IMR-90 (cell line): ENCODE results near the gene CAVIN2. TPM values are rescaled to one million over a fixed set of nuclear protein-coding genes. Genes with fewer than 3 reads are reported as not detected.

ENCODE experiments used
- ATAC-seq: fragments of 200-7000 bp; cut with Tn5 transposase; 2 replicates; pipeline ENCODE4 v1.9.1; 2020; ENCODE audit warnings: low read depth, mild to moderate bottlenecking, moderate library complexity
- BruUV-seq: library from RNA; stranded (reverse); fragments of 400-500 nt; replicated peaks from 2 replicates; lab custom pipeline; 2021; lab: Mats Ljungman, UMichigan
- CTCF ChIA-PET: fragments of 300-600 bp; formaldehyde crosslinking; extraction: SDS; loops from one replicate; lab custom pipeline; 2021; ENCODE audit warnings: antibody characterized with exemption; lab: Yijun Ruan, JAX
- POLR2A ChIA-PET: fragments of 300-600 bp; sonication (Branson Sonifier 250); formaldehyde crosslinking; loops from one replicate; lab custom pipeline; 2022; ENCODE audit warnings: antibody characterized with exemption; ENCODE audit not compliant: unreplicated experiment; lab: Charles Lee
- DNase-seq: peaks from one replicate; pipeline ENCODE4 v3.0.0; 2013
- H2AFZ ChIP-seq: replicated peaks from 2 replicates; pipeline ENCODE3; 2013; ENCODE audit warnings: low read length, mild to moderate bottlenecking; ENCODE audit not compliant: poor library complexity
- H2AK5ac ChIP-seq: 2 replicates; pipeline ENCODE4 v1.6.1; 2013; ENCODE audit warnings: low read depth, low read length, inconsistent platforms
- H2AK9ac ChIP-seq: replicated peaks from 2 replicates; pipeline ENCODE3; 2013; ENCODE audit warnings: mild to moderate bottlenecking, low read depth, low read length, moderate library complexity; ENCODE audit not compliant: poor library complexity
- H2BK120ac ChIP-seq: 2 replicates; pipeline ENCODE4 v1.6.1; 2013; ENCODE audit warnings: low read depth, low read length, inconsistent platforms
- H2BK15ac ChIP-seq: 3 replicates; pipeline ENCODE4 v1.6.1; 2013; ENCODE audit warnings: low read depth, low read length, inconsistent platforms
- H2BK20ac ChIP-seq: 2 replicates; pipeline ENCODE4 v1.6.1; 2013; ENCODE audit warnings: low read depth, mild to moderate bottlenecking, inconsistent platforms, low read length, moderate library complexity
- H2BK5ac ChIP-seq: 2 replicates; pipeline ENCODE4 v1.6.1; 2013; ENCODE audit warnings: mild to moderate bottlenecking, low read depth, low read length, inconsistent platforms; ENCODE audit not compliant: poor library complexity, severe bottlenecking
- H3K14ac ChIP-seq: replicated peaks from 2 replicates; pipeline ENCODE4 v1.6.1; 2013; ENCODE audit warnings: low read depth, low read length, inconsistent platforms
- H3K18ac ChIP-seq: 2 replicates; pipeline ENCODE4 v1.6.1; 2013; ENCODE audit warnings: low read depth, low read length, control low read depth
- H3K23ac ChIP-seq: 2 replicates; pipeline ENCODE4 v1.6.1; 2013; ENCODE audit warnings: low read depth, low read length, inconsistent platforms
- H3K27ac ChIP-seq: 2 replicates; pipeline ENCODE4 v1.5.1; 2013; ENCODE audit warnings: mild to moderate bottlenecking, control low read depth, low read length; ENCODE audit not compliant: insufficient read depth
- H3K27me3 ChIP-seq: 2 replicates; pipeline ENCODE4 v1.6.1; 2013; ENCODE audit warnings: low read length; ENCODE audit not compliant: control insufficient read depth, insufficient read depth
- H3K36me3 ChIP-seq: 2 replicates; pipeline ENCODE4 v1.6.1; 2013; ENCODE audit warnings: low read length, mixed read lengths; ENCODE audit not compliant: control insufficient read depth, insufficient read depth
- H3K4ac ChIP-seq: 2 replicates; pipeline ENCODE4 v1.6.1; 2013; ENCODE audit warnings: low read depth, low read length, inconsistent platforms
- H3K4me1 ChIP-seq: 2 replicates; pipeline ENCODE4 v1.6.1; 2013; ENCODE audit warnings: low read length, mixed read lengths; ENCODE audit not compliant: control insufficient read depth, insufficient read depth
- H3K4me2 ChIP-seq: 2 replicates; pipeline ENCODE4 v1.6.1; 2013; ENCODE audit warnings: low read depth, mild to moderate bottlenecking, control low read depth, low read length, moderate library complexity
- H3K4me3 ChIP-seq: 2 replicates; pipeline ENCODE4 v1.5.1; 2013; ENCODE audit warnings: low read depth, mild to moderate bottlenecking, control low read depth, low read length, moderate library complexity; ENCODE audit not compliant: insufficient read depth
- H3K56ac ChIP-seq: 2 replicates; pipeline ENCODE4 v1.6.1; 2013; ENCODE audit warnings: low read length, inconsistent platforms; ENCODE audit not compliant: insufficient read depth; ENCODE audit errors: extremely low read depth
- H3K79me1 ChIP-seq, 2 experiments: 2 replicates each; pipeline ENCODE4 v1.6.1; 2013; ENCODE audit warnings: low read length in 2 of 2, inconsistent platforms in 1 of 2, low read depth in 1 of 2
- H3K9ac ChIP-seq: 2 replicates; pipeline ENCODE4 v1.6.1; 2013; ENCODE audit warnings: low read depth, low read length, control low read depth
- H3K9me1 ChIP-seq: 2 replicates; pipeline ENCODE4 v1.6.1; 2013; ENCODE audit warnings: low read length, inconsistent platforms; ENCODE audit not compliant: insufficient read depth
- H3K9me3 ChIP-seq: 2 replicates; pipeline ENCODE4 v1.6.1; 2013; ENCODE audit warnings: low read length; ENCODE audit not compliant: control insufficient read depth, insufficient read depth
- H4K20me1 ChIP-seq: 2 replicates; pipeline ENCODE4 v1.6.1; 2013; ENCODE audit warnings: low read length, inconsistent platforms; ENCODE audit not compliant: insufficient read depth
- H4K5ac ChIP-seq: 2 replicates; pipeline ENCODE4 v1.6.1; 2013; ENCODE audit warnings: mild to moderate bottlenecking, low read depth, low read length, control low read depth
- H4K8ac ChIP-seq, 2 experiments: 2 replicates each; pipeline ENCODE4 v1.6.1; 2013; ENCODE audit warnings: low read depth in 2 of 2, low read length in 2 of 2, control low read depth in 1 of 2, inconsistent platforms in 1 of 2
- H4K91ac ChIP-seq: 2 replicates; pipeline ENCODE4 v1.6.1; 2013; ENCODE audit warnings: low read depth, low read length, inconsistent platforms; ENCODE audit not compliant: insufficient read depth
- BHLHE40 ChIP-seq: fragments of 150-350 bp; IDR thresholded peaks from 2 replicates; pipeline ENCODE4 v1.6.1; 2016; ENCODE audit warnings: mild to moderate bottlenecking, low read depth, low read length
- CEBPB ChIP-seq: IDR thresholded peaks from 2 replicates; pipeline ENCODE4 v1.6.1; 2012; ENCODE audit warnings: low read depth, low read length, improper control_type of control experiment
- CHD1 ChIP-seq: IDR thresholded peaks from 2 replicates; pipeline ENCODE4 v1.6.1; 2012; ENCODE audit warnings: low read depth, low read length, improper control_type of control experiment
- ELK1 ChIP-seq: fragments of 150-350 bp; IDR thresholded peaks from 2 replicates; pipeline ENCODE4 v1.6.1; 2016; ENCODE audit warnings: low read depth, mild to moderate bottlenecking, low read length, moderate library complexity, borderline replicate concordance
- FOS ChIP-seq: fragments of 150-350 bp; IDR thresholded peaks from 2 replicates; pipeline ENCODE4 v1.6.1; 2016; ENCODE audit warnings: low read depth, low read length
- MAFK ChIP-seq: IDR thresholded peaks from 2 replicates; pipeline ENCODE4 v1.6.1; 2012; ENCODE audit warnings: low read depth, low read length, improper control_type of control experiment
- MAZ ChIP-seq: IDR thresholded peaks from 2 replicates; pipeline ENCODE4 v1.6.1; 2012; ENCODE audit warnings: low read depth, mild to moderate bottlenecking, low read length, improper control_type of control experiment, moderate library complexity, borderline replicate concordance
- MXI1 ChIP-seq: IDR thresholded peaks from 2 replicates; pipeline ENCODE4 v1.6.1; 2012; ENCODE audit warnings: low read depth, mild to moderate bottlenecking, low read length, moderate library complexity, borderline replicate concordance
- NFE2L2 ChIP-seq: fragments of 150-350 bp; IDR thresholded peaks from 2 replicates; pipeline ENCODE4 v1.6.1; 2016; ENCODE audit warnings: low read depth, mild to moderate bottlenecking, low read length
- POLR2A ChIP-seq: IDR thresholded peaks from 2 replicates; pipeline ENCODE4 v1.6.1; 2012; ENCODE audit warnings: mild to moderate bottlenecking, low read depth, low read length
- RAD21 ChIP-seq: IDR thresholded peaks from 2 replicates; pipeline ENCODE4 v1.6.1; 2012; ENCODE audit warnings: low read length, improper control_type of control experiment
- RCOR1 ChIP-seq: IDR thresholded peaks from 2 replicates; pipeline ENCODE4 v1.6.1; 2012; ENCODE audit warnings: mild to moderate bottlenecking, low read length, improper control_type of control experiment; ENCODE audit not compliant: insufficient replicate concordance
- RFX5 ChIP-seq: IDR thresholded peaks from 2 replicates; pipeline ENCODE4 v1.8.0; 2012; ENCODE audit warnings: low read depth, mild to moderate bottlenecking, low read length, moderate library complexity
- SMC3 ChIP-seq: fragments of 150-350 bp; IDR thresholded peaks from 2 replicates; pipeline ENCODE4 v1.6.1; 2016; ENCODE audit warnings: low read depth, mild to moderate bottlenecking, antibody characterized with exemption, low read length, moderate library complexity
- WGBS, 2 experiments: methylation state at CpG; one replicate each; pipeline versions ENCODE4 v1.1.5 to v1.1.7; 2013; ENCODE audit warnings: missing lambda C conversion rate in 2 of 2; ENCODE audit not compliant: insufficient read length in 1 of 2; ENCODE audit errors: extremely low coverage in 2 of 2; 5-methylcytosine and 5-hydroxymethylcytosine counted together
- dilution Hi-C: fragments of 300-500 bp; cut with HindIII; formaldehyde crosslinking; loops from one replicate; pipeline ENCODE4 v1.14.3; 2018; ENCODE audit warnings: low sequenced_read_pairs; ENCODE audit not compliant: unreplicated experiment
- in situ Hi-C: fragments of 300-500 bp; cut with MboI; formaldehyde crosslinking; loops from 3 replicates; pipeline ENCODE4 v1.14.3; 2019; ENCODE audit warnings: low sequenced_read_pairs, inconsistent platforms, mixed read lengths
- intact Hi-C: fragments of 100-400 bp; cut with micrococcal nuclease; formaldehyde crosslinking; loops from 2 replicates; pipeline ENCODE4 v1.10.0; 2022
- polyA plus RNA-seq, 3 experiments: library from polyadenylated mRNA; depleted of rRNA; stranded (reverse); fragments of >200 nt; gene quantifications; 2 replicates each; pipeline ENCODE4 v1.2.3, GENCODE V29; 2012; ENCODE audit warnings: low replicate concordance in 1 of 3
- total RNA-seq: library from RNA; depleted of rRNA; stranded (reverse); fragments of >200 nt; gene quantifications from 2 replicates; pipeline ENCODE4 v1.2.3, GENCODE V29; 2012
- TF ChIP-seq, protein P1 (sequence below): fragments of 150-350 bp; IDR thresholded peaks from 2 replicates; pipeline ENCODE4 v1.6.1; 2017; ENCODE audit warnings: mild to moderate bottlenecking, antibody characterized with exemption, low read length, low read depth
- TF ChIP-seq, protein P2 (sequence below): conservative IDR thresholded peaks from 2 replicates; pipeline ENCODE4 v1.5.1; 2012; ENCODE audit warnings: mild to moderate bottlenecking, low read depth, low read length, improper control_type of control experiment

The CAVIN2 gene
- total and polyA plus RNA-seq, 2 of the 4 experiments (the other 2 are of a cell fraction) = 7.7 to 11.5 TPM

DNA sequence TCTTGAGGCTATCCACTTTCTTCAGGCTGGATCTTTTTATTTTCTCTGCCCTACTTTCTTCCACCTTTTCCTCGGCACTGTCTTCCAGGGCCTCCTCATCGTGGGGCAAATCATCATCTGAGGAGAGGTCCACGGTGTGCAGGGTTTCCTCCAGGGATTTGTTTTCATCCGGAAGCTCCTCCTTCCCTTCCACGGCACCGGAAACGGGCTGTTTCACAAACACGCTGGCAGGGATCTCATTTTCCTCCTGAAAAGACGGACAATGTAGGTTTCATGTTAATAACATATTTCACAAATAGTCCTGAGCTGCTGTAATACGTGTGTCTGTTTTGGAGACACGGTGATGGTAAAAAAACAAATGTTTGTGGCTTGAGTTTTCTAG lies 10.4 kb downstream of the CAVIN2 start:
- 92% methylated on average over 5 of the region's 11 CpGs; no CpG with 5 or more reads in 1 of the 2 experiments for WGBS, 2 experiments
- H2AFZ ChIP-seq = no peak overlapping the region

More for the DNA sequence above, 10.4 kb downstream of the CAVIN2 start:
- intact Hi-C loops (no loop called here), dilution Hi-C loops (no loop called here), in situ Hi-C loops (no loop called here)
- Histone ChIP-seq H3K79me1 (peaks cover 7 to 27% of the 10 kb centered on the region in 2 experiments; a peak in 3 of 4 replicates), H3K23ac (no peak overlapping the region), H4K91ac (no peak overlapping the region), H3K9me3 (no peaks in the 10 kb centered on the region), H3K4ac (no peak overlapping the region), H3K9ac (no peak overlapping the region), H3K4me3 (no peak overlapping the region), H4K20me1 (no peaks in the 10 kb centered on the region), H2BK120ac (no peak overlapping the region; the same call in 1 of the 2 replicates), H2BK15ac (no peak overlapping the region), H2BK20ac (no peak overlapping the region; the same call in 1 of the 2 replicates), H2AK5ac (no peak overlapping the region), H2BK5ac (no peak overlapping the region), H3K9me1 (0 out of 2 replicates have a peak, but pooled peaks cover 7% of the 10 kb centered on the region), H3K4me1 (peaks cover 9% of the 10 kb centered on the region), H3K27me3 (no peaks in the 10 kb centered on the region), H2AK9ac (no peak overlapping the region), H3K27ac (no peak overlapping the region), H3K36me3 (peaks cover 8% of the 10 kb centered on the region), H3K56ac (no peak overlapping the region), H3K14ac (no peak overlapping the region), H3K18ac (no peak overlapping the region), H4K5ac (no peak overlapping the region), H3K4me2 (no peak overlapping the region), H4K8ac (no peak overlapping the region)
- no peak for DNase-seq
- CTCF ChIA-PET = interaction anchor here (1.5 to 2.2 kb wide), 2 partner anchors 10 to 326 kb away, joined by 4 to 9 read pairs; partner anchors contain the start of gene CAVIN2
- no peak for TF ChIP-seq FOS
- no peak for TF ChIP-seq MAFK
- no peak for TF ChIP-seq RCOR1
- no peak for TF ChIP-seq POLR2A
- no peak for TF ChIP-seq ELK1
- TF ChIP-seq NFE2L2 = no peak
- no peak for TF ChIP-seq BHLHE40
- no peak for TF ChIP-seq CHD1
- no peak for TF ChIP-seq CEBPB
- no peak for TF ChIP-seq SMC3
- no peak for TF ChIP-seq RAD21
- TF ChIP-seq, protein P1, sequence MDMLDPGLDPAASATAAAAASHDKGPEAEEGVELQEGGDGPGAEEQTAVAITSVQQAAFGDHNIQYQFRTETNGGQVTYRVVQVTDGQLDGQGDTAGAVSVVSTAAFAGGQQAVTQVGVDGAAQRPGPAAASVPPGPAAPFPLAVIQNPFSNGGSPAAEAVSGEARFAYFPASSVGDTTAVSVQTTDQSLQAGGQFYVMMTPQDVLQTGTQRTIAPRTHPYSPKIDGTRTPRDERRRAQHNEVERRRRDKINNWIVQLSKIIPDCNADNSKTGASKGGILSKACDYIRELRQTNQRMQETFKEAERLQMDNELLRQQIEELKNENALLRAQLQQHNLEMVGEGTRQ = no peak
- no peak for TF ChIP-seq RFX5
- no peak for TF ChIP-seq MXI1
- TF ChIP-seq, protein P2, sequence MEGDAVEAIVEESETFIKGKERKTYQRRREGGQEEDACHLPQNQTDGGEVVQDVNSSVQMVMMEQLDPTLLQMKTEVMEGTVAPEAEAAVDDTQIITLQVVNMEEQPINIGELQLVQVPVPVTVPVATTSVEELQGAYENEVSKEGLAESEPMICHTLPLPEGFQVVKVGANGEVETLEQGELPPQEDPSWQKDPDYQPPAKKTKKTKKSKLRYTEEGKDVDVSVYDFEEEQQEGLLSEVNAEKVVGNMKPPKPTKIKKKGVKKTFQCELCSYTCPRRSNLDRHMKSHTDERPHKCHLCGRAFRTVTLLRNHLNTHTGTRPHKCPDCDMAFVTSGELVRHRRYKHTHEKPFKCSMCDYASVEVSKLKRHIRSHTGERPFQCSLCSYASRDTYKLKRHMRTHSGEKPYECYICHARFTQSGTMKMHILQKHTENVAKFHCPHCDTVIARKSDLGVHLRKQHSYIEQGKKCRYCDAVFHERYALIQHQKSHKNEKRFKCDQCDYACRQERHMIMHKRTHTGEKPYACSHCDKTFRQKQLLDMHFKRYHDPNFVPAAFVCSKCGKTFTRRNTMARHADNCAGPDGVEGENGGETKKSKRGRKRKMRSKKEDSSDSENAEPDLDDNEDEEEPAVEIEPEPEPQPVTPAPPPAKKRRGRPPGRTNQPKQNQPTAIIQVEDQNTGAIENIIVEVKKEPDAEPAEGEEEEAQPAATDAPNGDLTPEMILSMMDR = no peak
- TF ChIP-seq MAZ = no peak
- BruUV-seq = no TSS peak
- ATAC-seq = no peak
- POLR2A ChIA-PET = no interaction called here
